Neural progenitor cell (in vitro differentiated cells): Measurements from ENCODE around the gene ARX. TPM values are rescaled to one million over a fixed set of nuclear protein-coding genes. Genes with fewer than 3 reads are reported as not detected.
A peak's percentile ranks its signal among the peaks of the same experiment; 100 is the strongest.

ENCODE experiments used
- DNase-seq: peaks from one replicate; pipeline ENCODE4 v3.0.0-alpha.2; 2016; ENCODE audit warnings: low spot score
- H2AFZ ChIP-seq: fragments of 200-600 bp; sonication (generic); replicated peaks from 2 replicates; pipeline ENCODE4 v1.6.1; 2016; ENCODE audit warnings: antibody characterized with exemption
- H3F3A ChIP-seq: fragments of 200-600 bp; sonication (generic); 2 replicates; pipeline ENCODE4 v1.6.1; 2016; ENCODE audit warnings: antibody characterized with exemption, low read depth
- H3K27ac ChIP-seq: fragments of 200-600 bp; sonication (generic); 2 replicates; pipeline ENCODE4 v1.5.1; 2016; ENCODE audit warnings: mild to moderate bottlenecking
- H3K27me3 ChIP-seq: fragments of 200-600 bp; sonication (generic); 2 replicates; pipeline ENCODE4 v1.6.1; 2016; ENCODE audit warnings: mild to moderate bottlenecking, moderate library complexity
- H3K36me3 ChIP-seq: fragments of 200-600 bp; sonication (generic); 2 replicates; pipeline ENCODE4 v1.5.1; 2016
- H3K4me1 ChIP-seq: fragments of 200-600 bp; sonication (generic); 2 replicates; pipeline ENCODE4 v1.6.1; 2016; ENCODE audit warnings: mixed run types
- H3K4me2 ChIP-seq: fragments of 200-600 bp; sonication (generic); 2 replicates; pipeline ENCODE4 v1.6.1; 2016
- H3K4me3 ChIP-seq: fragments of 200-600 bp; sonication (generic); 2 replicates; pipeline ENCODE4 v1.5.1; 2016
- H3K79me2 ChIP-seq: fragments of 200-600 bp; sonication (generic); 2 replicates; pipeline ENCODE4 v1.6.1; 2016; ENCODE audit warnings: low read depth
- H3K9ac ChIP-seq: fragments of 200-600 bp; sonication (generic); 2 replicates; pipeline ENCODE4 v1.6.1; 2016
- H3K9me3 ChIP-seq: fragments of 200-600 bp; sonication (generic); 2 replicates; pipeline ENCODE4 v1.5.1; 2016; ENCODE audit warnings: low read depth
- H4K20me1 ChIP-seq: fragments of 200-600 bp; sonication (generic); 2 replicates; pipeline ENCODE4 v1.6.1; 2016; ENCODE audit warnings: low read depth
- H3K27ac Mint-ChIP-seq: 3 replicates; pipeline ENCODE4 v1.8.0; 2021; ENCODE audit warnings: mixed read lengths
- H3K27me3 Mint-ChIP-seq: 2 replicates; pipeline ENCODE4 v1.8.0; 2022; ENCODE audit warnings: low read depth, mild to moderate bottlenecking, inconsistent platforms, moderate library complexity, mixed read lengths; ENCODE audit not compliant: insufficient read depth
- H3K36me3 Mint-ChIP-seq: 3 replicates; pipeline ENCODE4 v1.8.0; 2021; ENCODE audit warnings: mixed read lengths
- H3K4me1 Mint-ChIP-seq: 3 replicates; pipeline ENCODE4 v1.8.0; 2021; ENCODE audit warnings: mixed read lengths
- H3K4me3 Mint-ChIP-seq: 3 replicates; pipeline ENCODE4 v1.8.0; 2021; ENCODE audit warnings: mild to moderate bottlenecking, moderate library complexity, mixed read lengths
- H3K9me3 Mint-ChIP-seq: 3 replicates; pipeline ENCODE4 v1.8.0; 2020; ENCODE audit warnings: mixed read lengths
- EZH2 ChIP-seq: fragments of 200-600 bp; sonication (generic); IDR thresholded peaks from 2 replicates; pipeline ENCODE4 v1.6.1; 2017; ENCODE audit warnings: antibody characterized with exemption, mild to moderate bottlenecking, moderate library complexity
- EZH2phosphoT487 ChIP-seq: fragments of 200-600 bp; sonication (generic); IDR thresholded peaks from 2 replicates; pipeline ENCODE4 v1.6.1; 2017; ENCODE audit warnings: antibody characterized with exemption
- total RNA-seq: library from RNA; depleted of rRNA; stranded (reverse); fragments of >200 nt; gene quantifications from 2 replicates; pipeline ENCODE4 v1.2.3, GENCODE V29; 2015; ENCODE audit warnings: low replicate concordance
- TF ChIP-seq, protein P1 (sequence below): fragments of 200-600 bp; sonication (generic); IDR thresholded peaks from 2 replicates; pipeline ENCODE4 v1.5.1; 2017; ENCODE audit warnings: antibody characterized with exemption, mild to moderate bottlenecking

The ARX gene
- total RNA-seq, 1 donor from 2014 or later: 5.3 TPM

DNA sequence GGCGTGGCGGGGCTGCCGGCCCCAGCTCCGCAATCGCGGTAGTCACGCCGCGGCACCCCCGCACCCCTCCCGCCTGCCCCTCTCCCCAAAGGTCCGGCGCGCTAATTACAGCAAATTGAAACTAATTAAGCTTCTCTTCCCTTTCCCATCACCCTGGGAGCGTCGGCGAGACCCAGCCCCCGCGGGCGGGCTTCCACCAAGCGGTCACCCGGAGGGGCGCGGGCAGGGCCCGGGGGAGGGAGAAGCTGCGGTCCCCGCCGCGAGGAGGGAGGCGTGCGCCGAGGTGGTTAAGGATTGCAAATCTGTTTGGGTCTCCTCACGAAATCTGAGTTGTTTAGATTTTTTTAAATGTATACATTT lies 13.1 kb downstream of the ARX start:
- peak; percentile 67 for DNase-seq
- Mint-ChIP-seq H3K27ac (no peak overlapping the region), H3K27me3 (peaks cover 46% of the 10 kb centered on the region), H3K4me1 (peaks cover 52% of the 10 kb centered on the region), H3K9me3 (peaks cover 5% of the 10 kb centered on the region), H3K36me3 (peaks cover 3% of the 10 kb centered on the region), H3K4me3 (peak overlapping the region; percentile 82)
- TF ChIP-seq EZH2 (no peak), EZH2phosphoT487 (no peak)
- TF ChIP-seq, protein P1, sequence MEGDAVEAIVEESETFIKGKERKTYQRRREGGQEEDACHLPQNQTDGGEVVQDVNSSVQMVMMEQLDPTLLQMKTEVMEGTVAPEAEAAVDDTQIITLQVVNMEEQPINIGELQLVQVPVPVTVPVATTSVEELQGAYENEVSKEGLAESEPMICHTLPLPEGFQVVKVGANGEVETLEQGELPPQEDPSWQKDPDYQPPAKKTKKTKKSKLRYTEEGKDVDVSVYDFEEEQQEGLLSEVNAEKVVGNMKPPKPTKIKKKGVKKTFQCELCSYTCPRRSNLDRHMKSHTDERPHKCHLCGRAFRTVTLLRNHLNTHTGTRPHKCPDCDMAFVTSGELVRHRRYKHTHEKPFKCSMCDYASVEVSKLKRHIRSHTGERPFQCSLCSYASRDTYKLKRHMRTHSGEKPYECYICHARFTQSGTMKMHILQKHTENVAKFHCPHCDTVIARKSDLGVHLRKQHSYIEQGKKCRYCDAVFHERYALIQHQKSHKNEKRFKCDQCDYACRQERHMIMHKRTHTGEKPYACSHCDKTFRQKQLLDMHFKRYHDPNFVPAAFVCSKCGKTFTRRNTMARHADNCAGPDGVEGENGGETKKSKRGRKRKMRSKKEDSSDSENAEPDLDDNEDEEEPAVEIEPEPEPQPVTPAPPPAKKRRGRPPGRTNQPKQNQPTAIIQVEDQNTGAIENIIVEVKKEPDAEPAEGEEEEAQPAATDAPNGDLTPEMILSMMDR: no peak
- Histone ChIP-seq H4K20me1 (peaks cover 57% of the 10 kb centered on the region), H3F3A (peaks cover 62% of the 10 kb centered on the region), H3K27me3 (peaks cover 81% of the 10 kb centered on the region), H3K36me3 (no peaks in the 10 kb centered on the region), H3K4me2 (peak overlapping the region; percentile 89), H3K4me1 (peaks cover 89% of the 10 kb centered on the region), H3K9ac (no peak overlapping the region), H3K4me3 (peak overlapping the region; percentile 57), H3K79me2 (peaks cover 5% of the 10 kb centered on the region), H3K9me3 (no peaks in the 10 kb centered on the region), H2AFZ (no peak overlapping the region), H3K27ac (no peak overlapping the region)

GRCh38 chrX:25001808-25002660 lies 13.7 kb downstream of the ARX start:
- Histone ChIP-seq H3K9me3 (no peaks in the 10 kb centered on the region), H3K9ac (no peak overlapping the region), H2AFZ (no peak overlapping the region), H3K36me3 (no peaks in the 10 kb centered on the region), H3F3A (peaks cover 64% of the 10 kb centered on the region), H3K27ac (peak overlapping the region; percentile 63), H3K4me2 (peak overlapping the region; percentile 89), H3K79me2 (peaks cover 5% of the 10 kb centered on the region), H3K27me3 (peaks cover 75% of the 10 kb centered on the region), H4K20me1 (peaks cover 52% of the 10 kb centered on the region), H3K4me3 (peak overlapping the region; percentile 57), H3K4me1 (peaks cover 91% of the 10 kb centered on the region)
- H3K4me1 Mint-ChIP-seq: peaks cover 55% of the 10 kb centered on the region
- peaks cover 3% of the 10 kb centered on the region for H3K36me3 Mint-ChIP-seq
- H3K27ac Mint-ChIP-seq: peak overlapping the region; percentile 2
- H3K9me3 Mint-ChIP-seq: peaks cover 5% of the 10 kb centered on the region
- H3K27me3 Mint-ChIP-seq: peaks cover 42% of the 10 kb centered on the region
- peak overlapping the region; percentile 66 for H3K4me3 Mint-ChIP-seq
- TF ChIP-seq, protein P1: peak; percentile 31
- TF ChIP-seq EZH2phosphoT487: peak; percentile 46
- no peak for TF ChIP-seq EZH2
- peak; percentile 77 for DNase-seq

- TF ChIP-seq, protein P1: no peak
- TF ChIP-seq EZH2phosphoT487: peak; percentile 94
Measured at GRCh38 chrX:24999511-24999910, 16.3 kb downstream of the ARX start.

More at GRCh38 chrX:24999511-24999910, 16.3 kb downstream of the ARX start:
- H3K4me3 ChIP-seq: peak overlapping the region; percentile 22
- peak overlapping the region; percentile 89 for H3K4me2 ChIP-seq
- no peaks in the 10 kb centered on the region for H3K9me3 ChIP-seq
- Mint-ChIP-seq H3K4me1 (peaks cover 60% of the 10 kb centered on the region), H3K4me3 (no peak overlapping the region), H3K36me3 (peaks cover 3% of the 10 kb centered on the region), H3K9me3 (peaks cover 3% of the 10 kb centered on the region), H3K27ac (no peak overlapping the region), H3K27me3 (peaks cover 31% of the 10 kb centered on the region)
- peaks cover 92% of the 10 kb centered on the region for H3K4me1 ChIP-seq
- no peaks in the 10 kb centered on the region for H3K79me2 ChIP-seq
- no peak overlapping the region for H2AFZ ChIP-seq
- H3F3A ChIP-seq: peaks cover 84% of the 10 kb centered on the region
- H4K20me1 ChIP-seq: peaks cover 30% of the 10 kb centered on the region
- no peaks in the 10 kb centered on the region for H3K36me3 ChIP-seq
- peaks cover 49% of the 10 kb centered on the region for H3K27me3 ChIP-seq
- DNase-seq: peak; percentile 80
- H3K27ac ChIP-seq: peak overlapping the region; percentile 43
- H3K9ac ChIP-seq: no peak overlapping the region
